T-cell (primary cell): ENCODE results near the gene ZNF48. TPM values are rescaled to one million over a fixed set of nuclear protein-coding genes. Genes with fewer than 3 reads are reported as not detected.
A peak's percentile ranks its signal among the peaks of the same experiment; 100 is the strongest.

Experiments used
- ATAC-seq, 4 experiments: fragments of 200-7000 bp in 3 of 4; fragments of 150-1000 bp in 1 of 4; cut with Tn5 transposase; replicated peaks in 1 of 4; 1 replicate in 3 of 4; 2 replicates in 1 of 4; pipeline ENCODE4 v1.10.0; 2021; ENCODE audit warnings: moderate library complexity in 3 of 4, mild to moderate bottlenecking in 2 of 4, moderate number of reproducible peaks in 1 of 4
- CTCF ChIA-PET, 2 donors: fragments of 300-600 bp; sonication (Branson Sonifier 250); formaldehyde crosslinking; loops; one replicate each; lab custom pipeline; 2022; ENCODE audit warnings: antibody characterized with exemption in 2 of 2; lab: Charles Lee
- POLR2A ChIA-PET, 2 donors: fragments of 300-600 bp; sonication (Branson Sonifier 250); formaldehyde crosslinking; loops; one replicate each; lab custom pipeline; 2022; ENCODE audit warnings: antibody characterized with exemption in 2 of 2; lab: Charles Lee
- DNase-seq, 35 experiments: peaks; one replicate each; pipeline versions ENCODE4 v3.0.0 to v3.0.0-alpha.2; 2013 to 2023
- H3K27ac ChIP-seq: one replicate; pipeline ENCODE4 v1.5.1; 2013; ENCODE audit warnings: low read length
- H3K27me3 ChIP-seq, 2 experiments: replicated peaks in 1 of 2; 1 replicate in 1 of 2; 2 replicates in 1 of 2; pipeline versions ENCODE4 v1.6.1 to v1.7.0; 2013; ENCODE audit warnings: low read length in 1 of 2, mixed read lengths in 1 of 2; ENCODE audit not compliant: control insufficient read depth in 2 of 2, insufficient read depth in 2 of 2; ENCODE audit errors: extremely low read depth in 1 of 2
- H3K36me3 ChIP-seq, 2 donors: 1 replicate in 1 of 2; 2 replicates in 1 of 2; pipeline versions ENCODE4 v1.6.1 to v1.7.0; 2013; ENCODE audit warnings: low read length in 1 of 2; ENCODE audit not compliant: control insufficient read depth in 2 of 2, insufficient read depth in 1 of 2; ENCODE audit errors: extremely low read depth in 1 of 2
- H3K4me1 ChIP-seq, 2 experiments: 1 replicate in 1 of 2; 2 replicates in 1 of 2; pipeline versions ENCODE4 v1.6.1 to v1.7.0; 2013; ENCODE audit warnings: low read length in 2 of 2, mixed read lengths in 1 of 2; ENCODE audit not compliant: insufficient read depth in 2 of 2, control insufficient read depth in 1 of 2; ENCODE audit errors: extremely low read depth in 1 of 2
- H3K4me3 ChIP-seq, 2 donors: 1 replicate in 1 of 2; 2 replicates in 1 of 2; pipeline versions ENCODE4 v1.5.1 to v1.7.0; 2013; ENCODE audit warnings: mild to moderate bottlenecking in 2 of 2, low read length in 1 of 2, moderate library complexity in 1 of 2; ENCODE audit not compliant: control insufficient read depth in 1 of 2; ENCODE audit errors: extremely low read depth in 1 of 2
- H3K9me3 ChIP-seq: 2 replicates; pipeline ENCODE4 v1.7.0; 2013
- H3K27ac Mint-ChIP-seq, 2 donors: one replicate each; pipeline ENCODE4 v1.8.0; 2020 to 2021; ENCODE audit warnings: mild to moderate bottlenecking in 2 of 2, mixed read lengths in 2 of 2
- H3K27me3 Mint-ChIP-seq, 2 donors: one replicate each; pipeline ENCODE4 v1.8.0; 2021 to 2022; ENCODE audit warnings: mixed read lengths in 2 of 2
- H3K36me3 Mint-ChIP-seq: one replicate; pipeline ENCODE4 v1.8.0; 2021; ENCODE audit warnings: mixed read lengths
- H3K4me1 Mint-ChIP-seq, 3 donors: one replicate each; pipeline ENCODE4 v1.8.0; 2020 to 2022; ENCODE audit warnings: mixed read lengths in 3 of 3, mild to moderate bottlenecking in 1 of 3
- H3K4me3 Mint-ChIP-seq, 3 donors: one replicate each; pipeline ENCODE4 v1.8.0; 2020 to 2022; ENCODE audit warnings: mild to moderate bottlenecking in 3 of 3, mixed read lengths in 3 of 3, moderate library complexity in 3 of 3
- H3K9me3 Mint-ChIP-seq, 3 donors: one replicate each; pipeline ENCODE4 v1.8.0; 2020 to 2022; ENCODE audit warnings: mixed read lengths in 3 of 3
- WGBS: methylation state at CpG from one replicate; pipeline ENCODE4 v1.1.5; 2013; ENCODE audit warnings: missing lambda C conversion rate; ENCODE audit not compliant: insufficient coverage; 5-methylcytosine and 5-hydroxymethylcytosine counted together
- total RNA-seq, 35 experiments: library from RNA in 6 of 35; stranded (reverse) in 6 of 35; fragments of 120-200 nt in 1 of 35; gene quantifications; one replicate each; pipeline versions ENCODE4 v1.2.1 to v1.2.4 and lab custom pipeline; 2013 to 2026

ZNF48 gene
- total RNA-seq, 5 donors from 2014 or later (not counting 1 experiment from before 2014, with no cell fraction given): 7.3 to 17.5 (median 16.4) TPM

DNA sequence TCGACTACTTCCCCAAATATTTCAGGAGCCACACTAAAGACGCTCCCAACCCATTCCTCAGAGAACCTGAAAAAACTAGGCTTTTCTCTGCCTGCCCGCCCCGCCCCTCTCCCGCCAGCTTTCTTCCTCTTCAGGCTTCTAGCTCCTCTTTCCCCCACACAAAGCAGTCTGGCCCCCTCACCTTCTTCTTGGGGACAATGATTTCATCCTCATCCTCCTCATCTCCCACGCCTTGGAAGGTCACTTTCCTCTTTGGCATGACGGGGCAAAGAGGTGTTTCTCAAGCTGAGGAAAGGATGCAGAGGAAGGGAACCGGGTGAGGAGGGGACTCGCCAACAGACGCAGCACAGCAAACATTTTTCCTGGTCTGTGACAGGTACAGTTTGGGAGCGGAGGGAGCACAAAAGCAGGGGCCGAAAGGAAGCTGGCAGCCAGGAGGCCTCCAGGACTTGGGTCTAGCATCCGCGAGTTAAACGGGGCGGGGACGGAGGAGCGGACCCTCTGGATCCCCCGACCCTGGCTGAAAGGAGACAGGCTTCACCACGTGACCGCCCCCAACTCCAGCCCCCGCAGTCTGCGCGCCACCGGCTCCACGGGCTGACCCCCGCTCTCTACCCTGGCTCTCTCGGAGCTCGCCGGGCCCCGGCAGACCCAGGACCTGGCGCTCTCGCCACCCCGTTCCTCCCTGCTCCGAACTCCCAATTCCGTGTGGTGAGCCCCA lies 40.6 kb upstream of the ZNF48 start:
- peak; percentile 26 to 47 (median 39) for ATAC-seq
- peaks cover 30 to 48% (median 33%) of the 10 kb centered on the region in 3 donors for H3K4me1 Mint-ChIP-seq
- DNase-seq: no peak
- H3K27ac Mint-ChIP-seq: peak overlapping the region; percentile 96 to 97
- peak overlapping the region; percentile 81 for H3K4me3 ChIP-seq
- WGBS: under 1% methylated on average over 26 of the region's 36 CpGs
- no peaks in the 10 kb centered on the region for H3K27me3 Mint-ChIP-seq
- peaks cover 2 to 60% of the 10 kb centered on the region in 2 experiments for H3K4me1 ChIP-seq
- H3K27me3 ChIP-seq: no peaks in the 10 kb centered on the region
- ChIA-PET CTCF (interaction anchor here in 1 of 2 donors (0.8 to 2.7 kb wide), 3 partner anchors 15 to 55 kb away, joined by 3 to 9 read pairs (median 6); partner anchors contain the start of gene TBC1D10B), POLR2A (interaction anchor here in 1 of 2 donors (0.5 to 0.6 kb wide), 2 partner anchors 26 to 594 kb away, joined by 3 read pairs; no protein-coding TSS in a partner anchor)
- peaks cover 31 to 55% of the 10 kb centered on the region in 2 donors for H3K36me3 ChIP-seq
- H3K36me3 Mint-ChIP-seq: peaks cover 9% of the 10 kb centered on the region
- H3K4me3 Mint-ChIP-seq: peak overlapping the region; percentile 92 to 94 (median 93)
- H3K27ac ChIP-seq: peak overlapping the region; percentile 83
- H3K9me3 Mint-ChIP-seq: no peaks in the 10 kb centered on the region
- no peaks in the 10 kb centered on the region for H3K9me3 ChIP-seq

DNA sequence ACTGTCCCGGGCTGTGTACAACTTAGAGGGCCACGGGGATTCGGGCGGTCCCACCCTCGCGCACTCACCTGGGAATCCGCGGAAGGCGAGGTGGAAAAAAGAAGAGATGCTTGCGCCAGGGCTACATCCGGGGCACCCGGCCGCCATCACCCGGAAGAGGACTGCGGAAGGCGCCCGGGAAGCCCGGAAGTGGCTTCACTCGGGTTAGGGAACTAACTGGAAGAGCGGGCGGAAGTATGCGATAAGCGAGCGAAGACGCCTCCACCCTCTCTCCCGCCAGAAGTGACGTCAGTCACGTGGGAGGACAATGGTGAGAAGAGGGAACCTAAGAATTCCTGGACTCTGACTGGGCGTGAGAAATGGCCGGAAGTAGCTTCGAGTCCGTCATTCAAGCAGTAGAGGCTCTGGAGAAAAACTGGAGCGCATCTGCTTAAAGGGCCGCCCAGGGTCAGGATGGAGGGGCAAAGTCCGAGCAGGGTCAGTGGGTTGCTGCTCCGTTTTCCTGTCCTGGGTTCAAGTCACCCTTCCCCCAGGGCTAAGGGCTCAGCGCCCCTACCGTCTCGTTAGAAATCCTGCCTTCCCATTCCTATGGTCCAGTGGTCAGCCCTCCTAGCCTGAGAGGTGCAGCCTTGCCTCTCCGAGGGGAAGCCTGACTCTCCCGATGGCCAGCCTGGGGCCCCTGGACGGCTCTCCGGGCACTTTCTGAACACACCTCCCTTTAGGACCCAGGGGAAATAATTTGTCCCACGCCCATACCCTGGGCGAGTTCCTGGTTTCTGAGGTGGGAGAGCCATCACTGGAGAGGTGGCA lies 39.9 kb upstream of the ZNF48 start, which contains the start of gene CD2BP2:
Gene CD2BP2 (minus strand): TSS at position 165 of the 810 bp plus-strand sequence. CDS start 627 bp downstream, outside the sequence.
- ATAC-seq: peak; percentile 83 to 96 (median 93)
- Histone ChIP-seq H3K4me1 (peaks cover 2 to 52% of the 10 kb centered on the region in 2 experiments), H3K4me3 (peak within 1 kb of the TSS; percentile 81), H3K27ac (peak within 1 kb of the TSS; percentile 83), H3K9me3 (no peaks in the 10 kb centered on the region), H3K27me3 (no peaks in the 10 kb centered on the region), H3K36me3 (peaks cover 30 to 62% of the 10 kb centered on the region in 2 donors)
- peak; percentile 69 to 95 (median 85) for DNase-seq
- ChIA-PET CTCF (interaction anchor here in 1 of 2 donors (0.8 to 2.7 kb wide), 3 partner anchors 14 to 54 kb away, joined by 3 to 9 read pairs (median 6); partner anchors contain the start of gene TBC1D10B), POLR2A (interaction anchor here in 1 of 2 donors (0.5 kb wide), 1 partner anchor 1532 kb away, joined by 7 read pairs; the partner anchor contains the start of gene ATXN2L)
- H3K9me3 Mint-ChIP-seq: no peaks in the 10 kb centered on the region
- 0% methylated on average over 24 of the region's 45 CpGs for WGBS
- H3K27me3 Mint-ChIP-seq: no peaks in the 10 kb centered on the region
- peaks cover 8% of the 10 kb centered on the region for H3K36me3 Mint-ChIP-seq
- peak within 1 kb of the TSS; percentile 92 to 94 (median 93) for H3K4me3 Mint-ChIP-seq
- H3K27ac Mint-ChIP-seq: peak within 1 kb of the TSS; percentile 96 to 97
- peaks cover 30 to 42% (median 30%) of the 10 kb centered on the region in 3 donors for H3K4me1 Mint-ChIP-seq

DNA sequence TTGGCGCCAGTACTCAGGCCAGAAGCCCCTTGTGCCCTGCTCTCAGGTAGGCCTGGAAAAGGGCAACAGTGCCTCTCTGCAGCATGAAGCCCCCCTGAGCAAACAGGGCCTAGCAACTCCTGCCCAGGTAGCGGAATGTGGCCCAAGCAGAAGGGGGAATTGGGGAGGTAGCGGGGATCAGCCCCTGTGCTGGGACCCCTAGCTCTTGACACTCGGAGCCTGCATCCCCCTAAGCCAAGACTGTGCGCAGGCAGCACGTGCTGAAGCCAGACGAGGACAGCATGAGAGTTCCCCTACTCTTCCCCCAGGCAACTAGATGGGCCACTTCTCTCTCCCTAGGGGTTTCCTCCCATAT lies 39.3 kb upstream of the ZNF48 start:
- Mint-ChIP-seq H3K27me3 (no peaks in the 10 kb centered on the region), H3K36me3 (peaks cover 9% of the 10 kb centered on the region), H3K27ac (peak overlapping the region; percentile 96 to 97), H3K9me3 (no peaks in the 10 kb centered on the region), H3K4me1 (peaks cover 30 to 37% (median 30%) of the 10 kb centered on the region in 3 donors), H3K4me3 (peak overlapping the region; percentile 92 to 94 (median 93))
- POLR2A ChIA-PET: interaction anchor here in 1 of 2 donors (0.5 kb wide), 1 partner anchor 1533 kb away, joined by 7 read pairs; the partner anchor contains the start of gene ATXN2L
- ATAC-seq (no peak), DNase-seq (no peak)
- no peaks in the 10 kb centered on the region for H3K27me3 ChIP-seq
- H3K4me1 ChIP-seq: peaks cover 2 to 48% of the 10 kb centered on the region in 2 experiments
- H3K27ac ChIP-seq: peak overlapping the region; percentile 83
- CTCF ChIA-PET: interaction anchor here in 1 of 2 donors (2.7 kb wide), 1 partner anchor 15 kb away, joined by 9 read pairs; the partner anchor contains the start of gene TBC1D10B
- WGBS: 75% methylated on average over 6 of the region's 7 CpGs
- H3K36me3 ChIP-seq: peaks cover 26 to 62% of the 10 kb centered on the region in 2 donors
- H3K4me3 ChIP-seq: peak overlapping the region; percentile 81
- no peaks in the 10 kb centered on the region for H3K9me3 ChIP-seq

DNA sequence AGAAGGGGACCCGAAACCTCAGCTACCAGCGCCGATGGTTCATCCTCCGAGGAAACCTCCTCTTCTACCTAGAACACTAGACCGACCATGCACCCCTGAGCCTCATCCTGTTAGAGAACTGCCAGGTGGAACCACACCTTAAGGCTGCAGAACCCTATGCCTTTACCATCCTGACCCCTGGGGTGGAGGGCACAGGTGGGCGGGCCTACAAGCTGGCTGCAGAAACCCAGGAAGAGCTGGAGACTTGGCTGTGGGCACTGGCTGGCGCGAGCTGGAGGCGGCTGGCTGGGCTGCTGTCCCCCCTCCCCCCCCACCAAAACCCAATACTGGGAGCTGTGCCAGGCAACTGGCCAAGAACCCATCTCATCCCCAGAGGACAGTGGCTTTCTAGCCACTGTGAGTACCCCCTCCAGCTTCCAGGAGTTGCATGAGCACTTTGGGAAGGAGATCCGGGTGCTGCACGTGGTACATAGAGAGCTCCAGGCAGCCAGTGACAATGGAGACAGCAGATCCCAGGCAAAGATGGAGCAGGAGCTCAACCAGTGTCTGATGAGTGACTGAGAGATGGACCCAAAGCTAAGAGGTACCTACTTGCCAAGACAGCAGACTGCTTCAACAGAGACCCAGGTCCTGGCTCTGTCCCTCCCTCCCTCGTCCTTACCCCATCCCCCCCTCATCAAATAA lies 38.7 kb upstream of the ZNF48 start:
- H3K4me3 ChIP-seq: no peak overlapping the region
- 76% methylated on average over 6 of the region's 12 CpGs for WGBS
- Mint-ChIP-seq H3K4me3 (peak overlapping the region; percentile 92 to 94 (median 93)), H3K36me3 (peaks cover 9% of the 10 kb centered on the region), H3K4me1 (peaks cover 30 to 34% (median 30%) of the 10 kb centered on the region in 3 donors), H3K27me3 (no peaks in the 10 kb centered on the region), H3K9me3 (no peaks in the 10 kb centered on the region), H3K27ac (peak overlapping the region; percentile 96 to 97)
- POLR2A ChIA-PET: no interaction called here
- CTCF ChIA-PET: interaction anchor here (0.5 to 2.7 kb wide), 3 partner anchors 14 to 533 kb away, joined by 4 to 9 read pairs (median 4); partner anchors contain the start of gene TBC1D10B (in 1 of the 2)
- no peaks in the 10 kb centered on the region for H3K27me3 ChIP-seq
- DNase-seq (no peak), ATAC-seq (no peak)
- peaks cover 2 to 42% of the 10 kb centered on the region in 2 experiments for H3K4me1 ChIP-seq
- H3K9me3 ChIP-seq: no peaks in the 10 kb centered on the region
- peak overlapping the region; percentile 83 for H3K27ac ChIP-seq
- peaks cover 24 to 59% of the 10 kb centered on the region in 2 donors for H3K36me3 ChIP-seq

DNA sequence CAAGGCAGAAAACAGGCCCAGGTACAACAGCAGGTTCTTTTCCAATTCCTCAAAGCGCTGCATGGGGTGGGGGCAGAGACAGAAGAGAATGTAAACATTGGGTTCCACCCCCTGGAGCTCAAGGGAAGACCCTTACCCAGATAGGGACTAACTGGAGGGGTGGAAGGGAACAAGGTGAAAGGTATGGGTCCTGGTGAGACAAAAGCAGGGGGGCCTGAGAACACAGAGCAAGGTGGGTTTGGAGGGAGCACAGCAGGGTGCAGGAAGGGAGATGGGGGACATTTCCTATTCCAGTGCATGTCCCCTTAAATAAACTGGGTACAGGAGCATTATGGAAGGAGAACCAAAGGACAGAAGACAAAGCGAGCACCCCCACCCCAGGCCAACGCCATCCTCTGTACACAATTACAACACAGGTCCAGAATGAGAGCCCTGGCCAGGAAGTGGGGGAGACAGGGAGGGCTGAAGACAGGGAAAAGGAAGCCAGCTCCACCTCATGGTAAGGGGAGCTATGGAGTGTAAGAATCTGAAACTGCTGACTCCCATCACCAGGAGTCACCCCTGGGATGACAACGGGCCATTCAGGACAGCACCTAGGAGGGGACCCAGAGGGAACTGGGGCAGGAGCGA lies 38.0 kb upstream of the ZNF48 start:
- Mint-ChIP-seq H3K9me3 (no peaks in the 10 kb centered on the region), H3K36me3 (peaks cover 9% of the 10 kb centered on the region), H3K4me1 (peaks cover 30 to 33% (median 30%) of the 10 kb centered on the region in 3 donors), H3K4me3 (no peak overlapping the region), H3K27ac (peak overlapping the region; percentile 58 to 76), H3K27me3 (no peaks in the 10 kb centered on the region)
- 100% methylated on average over 2 of the region's 5 CpGs for whole genome bisulfite sequencing
- no peaks in the 10 kb centered on the region for H3K27me3 ChIP-seq
- peak overlapping the region; percentile 18 for H3K27ac ChIP-seq
- H3K9me3 ChIP-seq: no peaks in the 10 kb centered on the region
- no peak for ATAC-seq
- H3K36me3 ChIP-seq: peaks cover 22 to 53% of the 10 kb centered on the region in 2 donors
- ChIA-PET POLR2A (no interaction called here), CTCF (interaction anchor here in 1 of 2 donors (2.7 kb wide), 1 partner anchor 14 kb away, joined by 9 read pairs; the partner anchor contains the start of gene TBC1D10B)
- H3K4me3 ChIP-seq: no peak overlapping the region
- peaks cover 2 to 39% of the 10 kb centered on the region in 2 experiments for H3K4me1 ChIP-seq
- DNase-seq: no peak
